SKM-1 treated with dmso at 0.1 percent for 144 hours (cell line): ENCODE measurements around the gene HERPUD1.
"Not testable (repeated sequence)": the region's sequence is repeated elsewhere in the genome, so short reads cannot be mapped to it uniquely, and the experiment has no call there.

ENCODE experiments used
- DNase-seq: peaks from one replicate; lab custom pipeline; 2025; ENCODE audit not compliant: unreplicated experiment; lab: John Stamatoyannopoulos, UW

HERPUD1 gene

DNA sequence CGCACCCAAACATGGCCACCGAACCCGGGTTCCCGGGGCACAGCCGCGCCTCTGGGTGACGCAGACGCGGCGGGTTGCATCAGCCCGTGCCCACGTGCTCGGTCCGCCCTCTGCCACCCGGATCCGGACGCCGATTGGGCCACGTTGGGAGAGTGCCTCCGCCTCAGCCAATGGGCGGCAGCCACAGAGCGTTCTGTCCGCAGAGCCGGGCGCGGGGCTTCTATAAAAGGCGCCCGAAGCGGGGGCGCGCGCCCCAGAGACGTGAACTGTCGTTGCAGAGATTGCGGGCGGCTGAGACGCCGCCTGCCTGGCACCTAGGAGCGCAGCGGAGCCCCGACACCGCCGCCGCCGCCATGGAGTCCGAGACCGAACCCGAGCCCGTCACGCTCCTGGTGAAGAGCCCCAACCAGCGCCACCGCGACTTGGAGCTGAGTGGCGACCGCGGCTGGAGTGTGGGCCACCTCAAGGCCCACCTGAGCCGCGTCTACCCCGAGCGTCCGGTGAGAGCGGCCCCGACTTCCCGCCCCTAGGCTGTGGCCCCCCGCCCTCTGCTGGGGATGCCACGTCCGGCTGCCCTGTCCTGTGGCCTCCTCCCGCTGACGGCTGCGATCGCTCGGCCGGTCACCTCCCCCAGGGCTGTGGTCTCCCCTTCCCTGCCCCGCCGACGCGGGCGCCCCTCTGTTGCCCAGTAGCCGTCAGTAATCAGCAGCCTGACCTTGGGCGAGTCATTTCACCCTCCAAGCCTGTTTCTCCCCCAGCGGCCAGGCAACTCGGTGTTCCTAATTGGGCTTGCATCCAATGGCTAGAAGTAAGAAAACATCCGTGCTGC is at the start of gene HERPUD1:
TSS of gene HERPUD1 (plus strand) at position 251 of the 829 bp plus-strand sequence. CDS start at position 354, 103 bp downstream.
- DNase-seq, result peak; percentile 96

- DNase-seq, result no peak
Observed at GRCh38 chr16:56883586-56883985, 48.4 kb upstream of the HERPUD1 start.

DNA sequence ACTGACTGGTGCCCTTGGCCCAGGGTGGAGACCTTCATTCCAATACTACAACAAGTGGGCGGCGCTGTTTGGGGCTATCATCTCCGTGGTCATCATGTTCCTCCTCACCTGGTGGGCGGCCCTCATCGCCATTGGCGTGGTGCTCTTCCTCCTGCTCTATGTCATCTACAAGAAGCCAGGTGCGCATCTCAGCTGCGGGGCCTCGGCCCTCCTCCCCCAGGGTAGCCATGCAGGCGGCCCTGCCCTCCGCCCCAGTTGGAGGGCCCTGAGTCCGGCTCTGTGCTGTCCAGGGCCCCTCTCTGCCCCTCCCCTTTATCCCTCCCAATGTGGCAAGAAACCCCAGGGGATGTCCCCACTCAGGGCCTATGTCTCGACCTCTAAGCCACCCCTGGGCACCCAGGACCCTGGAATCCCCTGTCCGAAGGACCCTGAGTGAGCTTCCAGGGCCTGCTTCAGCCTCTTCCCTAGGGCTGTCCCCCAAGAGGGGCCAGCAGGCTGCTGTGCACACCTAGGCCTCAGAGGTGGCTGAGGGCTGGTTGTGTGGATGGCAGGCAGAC is 47.8 kb upstream of the HERPUD1 start:
- no peak for DNase-seq

DNA sequence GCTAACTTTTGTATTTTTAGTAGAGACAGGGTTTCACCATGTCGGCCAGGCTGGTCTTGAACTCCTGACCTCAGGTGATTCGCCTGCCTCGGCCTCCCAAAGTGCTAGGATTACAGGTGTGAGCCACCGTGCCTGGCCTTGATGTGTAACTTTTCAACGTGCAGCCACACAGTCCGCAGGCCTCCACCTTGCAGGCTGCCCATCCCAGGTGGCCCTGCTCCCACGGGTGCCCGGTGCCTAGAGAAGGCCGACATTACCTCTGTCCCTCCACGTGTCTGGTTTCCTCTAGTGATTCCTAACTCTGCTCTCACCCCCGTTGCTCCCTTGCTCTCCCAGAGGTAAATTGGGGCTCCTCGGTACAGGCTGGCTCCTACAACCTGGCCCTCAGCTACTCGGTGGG is 47.0 kb upstream of the HERPUD1 start:
- not testable (repeated sequence) for DNase-seq

DNA sequence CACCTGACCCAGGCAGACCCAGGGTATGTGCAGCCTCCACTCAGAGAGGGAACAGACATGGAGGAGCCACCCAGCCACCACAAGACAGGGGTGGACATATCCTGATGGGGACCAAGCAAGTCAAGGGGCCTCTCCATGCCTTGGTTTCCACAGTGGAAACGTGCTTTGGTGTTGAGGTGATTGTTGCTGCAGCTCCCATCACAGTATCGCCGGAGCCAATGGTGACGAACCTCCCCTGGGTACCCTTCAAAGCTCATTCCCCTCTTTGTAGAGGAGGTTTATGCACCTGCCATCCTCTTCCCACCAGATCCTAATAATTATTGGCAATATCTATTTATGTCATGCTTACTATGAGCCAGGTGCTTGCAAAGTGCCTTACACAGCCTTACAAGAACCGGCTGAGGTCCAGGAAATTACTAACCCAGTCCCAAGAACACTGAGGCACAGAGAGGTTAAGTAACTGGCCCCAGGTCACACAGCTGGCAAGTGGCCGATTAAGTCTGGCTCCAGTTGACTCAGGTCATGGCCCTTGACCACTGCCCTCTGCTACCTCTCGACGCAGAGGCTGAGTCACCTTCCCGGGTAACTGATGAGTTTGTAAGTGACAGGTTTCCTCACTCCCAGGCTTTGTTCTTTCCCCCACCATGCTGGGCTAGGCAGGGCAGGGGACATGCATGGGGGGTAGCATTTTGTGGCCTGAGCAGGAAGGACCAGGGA is 46.3 kb upstream of the HERPUD1 start:
- DNase-seq, result no peak

DNA sequence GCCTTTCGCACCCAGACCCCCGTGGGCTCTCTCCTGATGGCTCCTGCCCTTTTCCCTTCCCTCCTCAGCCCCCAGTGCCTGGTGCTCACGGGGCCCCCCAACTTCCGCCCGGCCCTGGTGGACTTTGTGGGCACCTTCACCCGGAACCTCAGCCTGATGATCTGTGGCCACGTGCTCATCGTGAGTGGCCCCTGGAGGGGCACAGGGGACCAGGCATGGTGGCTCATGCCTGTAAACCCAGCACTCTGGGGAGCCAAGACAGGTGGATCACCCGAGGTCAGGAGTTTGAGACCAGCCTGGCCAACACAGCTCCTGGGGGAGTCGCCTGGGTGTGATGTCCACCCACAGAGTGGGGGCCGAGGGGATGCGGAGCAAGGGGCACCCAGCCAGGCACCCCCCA is 45.6 kb upstream of the HERPUD1 start:
- DNase-seq, result no peak

DNA sequence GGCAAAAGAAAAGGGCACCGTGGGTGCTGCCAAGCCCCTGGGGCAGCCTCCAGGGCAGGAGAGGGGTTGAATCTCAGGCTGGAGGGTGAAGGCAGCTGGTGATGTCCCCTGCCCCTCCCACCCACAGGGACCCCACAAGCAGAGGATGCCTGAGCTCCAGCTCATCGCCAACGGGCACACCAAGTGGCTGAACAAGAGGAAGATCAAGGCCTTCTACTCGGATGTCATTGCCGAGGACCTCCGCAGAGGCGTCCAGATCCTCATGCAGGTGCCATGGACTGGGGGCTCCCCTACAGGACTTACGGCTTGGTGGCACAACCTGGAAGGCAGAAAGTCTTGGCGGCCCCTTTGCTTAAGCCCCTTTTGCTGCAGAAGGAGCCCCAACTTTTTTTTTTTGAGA is 45.1 kb upstream of the HERPUD1 start:
- DNase-seq, result no peak

GRCh38 chr16:56888806-56889205 is 43.1 kb upstream of the HERPUD1 start:
- DNase-seq, result peak; percentile 77

GRCh38 chr16:56889206-56889605 is 42.7 kb upstream of the HERPUD1 start:
- DNase-seq, result no peak

DNA sequence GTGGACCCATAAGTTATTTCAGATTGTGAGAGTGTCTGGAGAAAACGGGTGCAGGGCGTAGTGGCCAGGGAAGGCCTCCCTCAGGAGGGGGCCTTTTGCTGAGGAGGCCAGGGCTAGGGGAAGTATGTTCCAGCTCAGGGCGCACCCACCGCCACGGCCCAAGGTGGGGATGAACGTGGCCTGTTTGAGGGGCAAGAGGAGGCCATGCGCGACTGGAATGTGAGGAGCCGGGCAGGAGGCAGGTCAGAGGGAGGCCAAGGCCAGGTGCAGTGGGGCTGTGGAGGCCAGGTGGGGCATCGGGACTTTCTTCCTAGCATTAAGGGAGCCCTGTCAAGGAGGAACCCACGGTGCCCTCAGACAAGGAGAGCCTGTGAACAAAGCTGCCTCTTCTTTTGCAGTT is 40.3 kb upstream of the HERPUD1 start:
- DNase-seq, result no peak

- DNase-seq, result no peak
Observed at GRCh38 chr16:56892705-56893104, 39.2 kb upstream of the HERPUD1 start.

DNA sequence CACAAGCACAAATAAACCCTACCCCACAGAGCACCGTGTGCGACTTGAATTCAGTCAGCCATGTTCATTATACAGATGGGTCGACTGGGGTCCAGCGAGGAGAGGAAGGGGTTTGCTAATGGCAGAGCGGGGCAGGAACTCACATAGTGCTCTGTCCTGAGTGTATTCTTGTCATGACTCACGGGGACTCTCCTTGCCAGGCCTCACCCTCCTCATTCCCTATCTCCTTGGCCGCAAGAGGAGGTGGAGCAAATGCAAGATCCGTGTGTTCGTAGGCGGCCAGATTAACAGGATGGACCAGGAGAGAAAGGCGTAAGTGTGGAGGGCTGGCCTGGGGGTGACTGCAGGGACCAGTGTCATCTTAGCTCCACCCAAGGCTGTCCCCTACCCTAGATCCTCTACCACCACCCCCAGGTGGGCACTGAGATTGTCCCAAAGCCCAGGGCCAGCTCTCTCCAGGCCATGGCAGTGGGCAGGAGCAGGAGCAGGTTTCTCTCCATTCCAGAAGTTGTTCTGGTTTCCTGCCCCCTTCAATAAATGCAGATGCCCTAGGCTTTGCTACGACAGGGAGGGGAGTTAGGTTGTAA is 37.5 kb upstream of the HERPUD1 start:
- DNase-seq, result no peak

- no peak for DNase-seq
Observed at GRCh38 chr16:56895813-56896212, 36.1 kb upstream of the HERPUD1 start.

DNA sequence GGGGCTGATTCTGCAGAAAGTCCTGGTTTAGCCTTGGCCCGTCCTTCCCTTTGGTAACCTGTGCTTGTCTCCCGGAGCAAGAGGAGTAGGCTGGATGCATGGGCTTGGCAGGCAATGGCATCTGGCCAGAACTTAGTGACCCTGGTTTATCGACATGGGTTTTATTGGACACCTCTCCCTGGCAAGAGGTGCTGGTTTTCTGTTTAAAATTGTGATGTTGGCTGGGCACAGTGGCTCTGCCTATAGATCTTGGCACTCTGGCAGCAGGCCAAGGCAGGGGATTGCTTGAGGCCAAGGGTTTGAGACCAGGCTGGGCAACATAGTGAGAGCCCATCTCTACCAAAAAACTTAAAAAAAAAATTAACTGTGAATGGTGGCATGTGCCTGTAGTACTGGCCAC is 35.7 kb upstream of the HERPUD1 start:
- no peak for DNase-seq

DNA sequence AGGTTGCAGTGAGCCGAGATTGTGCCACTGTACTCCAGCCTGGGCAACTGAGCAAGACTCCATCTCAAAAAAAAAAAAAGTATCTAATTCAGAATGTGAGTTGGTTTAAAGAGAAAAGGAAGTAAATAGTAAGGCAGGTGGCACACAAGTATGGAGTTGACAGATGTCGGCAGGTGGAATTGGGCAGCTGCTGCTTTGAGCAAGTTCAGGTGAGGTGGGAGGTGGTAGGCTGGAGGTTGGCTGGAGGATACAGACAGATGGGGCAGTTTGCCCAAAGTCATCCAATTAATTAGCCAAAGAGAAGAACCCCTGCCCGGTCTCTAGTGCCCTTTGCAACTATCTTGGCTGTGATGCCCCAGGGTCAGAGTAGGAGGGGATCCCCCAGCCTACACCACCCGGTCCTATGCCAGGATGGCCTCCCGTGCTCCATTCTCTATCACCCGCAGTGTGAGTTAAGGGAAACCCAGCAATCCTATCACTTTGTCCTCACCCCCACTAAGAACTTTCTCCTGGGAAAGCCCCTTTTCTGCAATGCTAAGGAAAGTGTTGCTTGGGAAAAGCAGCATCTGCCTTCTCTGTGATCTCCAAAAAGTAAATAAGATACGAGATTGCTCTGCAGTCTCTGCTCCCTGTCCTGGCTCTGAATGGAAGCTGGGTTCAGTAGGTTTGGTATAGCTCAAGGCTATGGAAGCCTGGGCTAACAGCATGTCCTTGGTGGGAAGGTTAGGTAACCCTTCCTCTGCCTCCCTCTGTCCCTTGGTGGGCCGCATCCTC is 34.7 kb upstream of the HERPUD1 start:
- DNase-seq, result no peak

DNA sequence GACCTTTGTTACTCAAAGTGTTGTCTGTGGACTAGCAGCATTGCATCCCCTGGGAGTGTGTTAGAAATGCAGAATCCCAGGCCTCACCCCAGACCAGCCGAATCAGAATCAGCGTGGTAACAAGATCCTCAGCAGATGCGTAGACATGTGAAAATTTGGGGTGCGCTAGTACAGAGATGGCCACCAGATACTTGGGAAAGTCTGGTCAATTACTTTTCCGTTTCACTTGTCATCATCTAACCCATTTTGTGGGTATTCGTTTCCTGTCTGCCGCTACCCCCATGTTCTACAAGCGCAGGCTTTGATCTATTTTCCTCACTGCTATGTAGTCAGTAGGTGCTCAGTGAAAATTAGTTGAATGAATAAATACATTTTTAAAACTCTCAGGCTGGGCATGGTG is 33.1 kb upstream of the HERPUD1 start:
- DNase-seq, result no peak

- no peak for DNase-seq
Observed at GRCh38 chr16:56903866-56904265, 28.1 kb upstream of the HERPUD1 start.

- DNase-seq, result no peak
Observed at GRCh38 chr16:56907401-56907800, 24.5 kb upstream of the HERPUD1 start.

DNA sequence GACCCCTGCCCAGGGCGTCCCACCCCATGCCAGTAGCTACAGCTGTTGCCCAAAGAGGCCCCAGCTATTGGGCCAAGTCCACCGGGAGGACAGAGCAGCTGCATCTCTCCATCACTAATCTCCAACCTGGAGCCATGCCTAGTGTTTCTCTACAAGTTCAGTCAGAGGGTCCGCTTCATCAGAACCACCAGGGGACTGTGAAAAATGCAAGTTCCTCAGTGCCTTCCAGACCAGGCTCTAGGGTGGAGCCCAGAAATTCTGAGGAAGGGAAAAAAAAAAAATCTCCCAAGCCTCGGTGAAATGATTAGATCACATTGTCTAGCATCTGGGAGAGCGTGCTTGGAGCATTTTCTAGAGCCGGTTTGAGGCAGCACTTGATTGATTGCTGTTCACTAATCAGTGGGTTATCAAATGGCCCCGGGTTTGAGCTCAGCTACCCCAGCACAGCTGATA is 22.4 kb upstream of the HERPUD1 start:
- DNase-seq, result no peak

DNA sequence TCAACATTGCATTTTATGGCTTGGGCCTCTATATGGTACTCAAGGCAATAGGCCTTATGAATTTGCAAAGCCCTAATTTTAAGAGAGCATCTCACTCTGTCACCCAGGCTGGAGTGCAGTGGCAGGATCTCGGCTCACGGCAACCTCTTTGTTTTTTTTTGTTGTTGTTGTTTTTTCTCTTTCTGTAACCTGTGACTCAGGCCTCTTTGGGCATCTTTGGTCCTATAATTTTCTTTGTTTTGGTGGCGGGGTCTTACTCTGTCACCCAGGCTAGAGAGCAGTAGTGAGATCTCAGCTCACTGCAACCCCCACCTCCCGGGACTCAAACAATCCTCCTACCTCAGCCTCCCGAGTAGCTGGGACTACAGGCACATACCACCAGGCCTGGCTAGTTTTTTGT is 21.8 kb upstream of the HERPUD1 start:
- no peak for DNase-seq
